ENCODE data around the gene TMUB1.

GRCh38 chr7:151033864-151034249, 49.4 kb downstream of the TMUB1 start:
- TF ChIP-seq, protein P1, sequence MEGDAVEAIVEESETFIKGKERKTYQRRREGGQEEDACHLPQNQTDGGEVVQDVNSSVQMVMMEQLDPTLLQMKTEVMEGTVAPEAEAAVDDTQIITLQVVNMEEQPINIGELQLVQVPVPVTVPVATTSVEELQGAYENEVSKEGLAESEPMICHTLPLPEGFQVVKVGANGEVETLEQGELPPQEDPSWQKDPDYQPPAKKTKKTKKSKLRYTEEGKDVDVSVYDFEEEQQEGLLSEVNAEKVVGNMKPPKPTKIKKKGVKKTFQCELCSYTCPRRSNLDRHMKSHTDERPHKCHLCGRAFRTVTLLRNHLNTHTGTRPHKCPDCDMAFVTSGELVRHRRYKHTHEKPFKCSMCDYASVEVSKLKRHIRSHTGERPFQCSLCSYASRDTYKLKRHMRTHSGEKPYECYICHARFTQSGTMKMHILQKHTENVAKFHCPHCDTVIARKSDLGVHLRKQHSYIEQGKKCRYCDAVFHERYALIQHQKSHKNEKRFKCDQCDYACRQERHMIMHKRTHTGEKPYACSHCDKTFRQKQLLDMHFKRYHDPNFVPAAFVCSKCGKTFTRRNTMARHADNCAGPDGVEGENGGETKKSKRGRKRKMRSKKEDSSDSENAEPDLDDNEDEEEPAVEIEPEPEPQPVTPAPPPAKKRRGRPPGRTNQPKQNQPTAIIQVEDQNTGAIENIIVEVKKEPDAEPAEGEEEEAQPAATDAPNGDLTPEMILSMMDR (conservative IDR thresholded peaks at IDR 0.05; ENCODE audit: low read length), result no peak
- TF ChIP-seq EZH2phosphoT487 (IDR thresholded peaks at IDR 0.05; ENCODE audit: borderline replicate concordance, low read depth, low read length), result no peak

All from OCI-LY7 (cell line).